GM21447 (cell line): Measurements from ENCODE around the gene GMCL2.
"Not testable (repeated sequence)": the region's sequence is repeated elsewhere in the genome, so short reads cannot be mapped to it uniquely, and the experiment has no call there.

Experiments used
- ATAC-seq: cut with Tn5 transposase; IDR thresholded peaks from one replicate; pipeline ENCODE4 v1.9.1; 2021; ENCODE audit not compliant: unreplicated experiment

The GMCL2 gene

GRCh38 chr5:178187014-178187413 is at the start of gene GMCL2:
TSS of gene GMCL2 (minus strand) at chr5:178187371. CDS start at chr5:178187299, 72 bp downstream.
- ATAC-seq = no peak

- no peak for ATAC-seq
Measured at GRCh38 chr5:178236679-178237078, 49.5 kb upstream of the GMCL2 start.

GRCh38 chr5:178236126-178236525 is 49.0 kb upstream of the GMCL2 start:
- ATAC-seq = no peak

GRCh38 chr5:178235588-178235974 is 48.4 kb upstream of the GMCL2 start:
- no peak for ATAC-seq

GRCh38 chr5:178234750-178235587 is 47.8 kb upstream of the GMCL2 start:
- ATAC-seq = no peak

GRCh38 chr5:178234121-178234749 is 47.1 kb upstream of the GMCL2 start:
- ATAC-seq = no peak

- peak; percentile 26 for ATAC-seq
Measured at GRCh38 chr5:178232920-178233429, 45.8 kb upstream of the GMCL2 start.

- peak; percentile 75 for ATAC-seq
Measured at GRCh38 chr5:178232124-178232919, 45.2 kb upstream of the GMCL2 start, which contains the start of gene PHYKPL. TSS of gene PHYKPL (minus strand) at chr5:178232802. CDS start at chr5:178232550, 252 bp downstream.

- ATAC-seq = no peak
Measured at GRCh38 chr5:178231539-178232123, 44.5 kb upstream of the GMCL2 start.

GRCh38 chr5:178230879-178231538 is 43.8 kb upstream of the GMCL2 start:
- no peak for ATAC-seq

- no peak for ATAC-seq
Measured at GRCh38 chr5:178229861-178230260, 42.7 kb upstream of the GMCL2 start.

GRCh38 chr5:178229111-178229510 is 41.9 kb upstream of the GMCL2 start:
- not testable (repeated sequence) for ATAC-seq

GRCh38 chr5:178228609-178229008 is 41.4 kb upstream of the GMCL2 start:
- no peak for ATAC-seq

GRCh38 chr5:178227929-178228328 is 40.8 kb upstream of the GMCL2 start:
- no peak for ATAC-seq

- no peak for ATAC-seq
Measured at GRCh38 chr5:178227138-178227659, 40.0 kb upstream of the GMCL2 start.

GRCh38 chr5:178225174-178225573 is 38.0 kb upstream of the GMCL2 start:
- ATAC-seq = no peak

GRCh38 chr5:178224403-178224802 is 37.2 kb upstream of the GMCL2 start:
- ATAC-seq = no peak

- no peak for ATAC-seq
Measured at GRCh38 chr5:178223828-178224335, 36.7 kb upstream of the GMCL2 start.

GRCh38 chr5:178223196-178223773 is 36.1 kb upstream of the GMCL2 start:
- ATAC-seq = no peak

GRCh38 chr5:178222292-178222691 is 35.1 kb upstream of the GMCL2 start:
- no peak for ATAC-seq
